Thyroid gland (tissue), 4 donors: ENCODE data around the gene DCTN3.

ENCODE experiments used
- POLR2A ChIP-seq, 2 donors: fragments of 450-650 bp; IDR thresholded peaks; one replicate each; pipeline ENCODE4 v1.6.1; 2017; ENCODE audit warnings: antibody characterized with exemption in 2 of 2, mild to moderate bottlenecking in 2 of 2, moderate library complexity in 1 of 2
- TF ChIP-seq, protein P1 (sequence below), 6 experiments: fragments of 200-600 bp in 3 of 6; fragments of 450-650 bp in 3 of 6; sonication (generic) in 3 of 6; IDR thresholded peaks; one replicate each; pipeline ENCODE4 v1.5.1; 2016 to 2019; ENCODE audit warnings: antibody characterized with exemption in 6 of 6, mild to moderate bottlenecking in 2 of 6, inconsistent platforms in 1 of 6, moderate library complexity in 1 of 6

DNA sequence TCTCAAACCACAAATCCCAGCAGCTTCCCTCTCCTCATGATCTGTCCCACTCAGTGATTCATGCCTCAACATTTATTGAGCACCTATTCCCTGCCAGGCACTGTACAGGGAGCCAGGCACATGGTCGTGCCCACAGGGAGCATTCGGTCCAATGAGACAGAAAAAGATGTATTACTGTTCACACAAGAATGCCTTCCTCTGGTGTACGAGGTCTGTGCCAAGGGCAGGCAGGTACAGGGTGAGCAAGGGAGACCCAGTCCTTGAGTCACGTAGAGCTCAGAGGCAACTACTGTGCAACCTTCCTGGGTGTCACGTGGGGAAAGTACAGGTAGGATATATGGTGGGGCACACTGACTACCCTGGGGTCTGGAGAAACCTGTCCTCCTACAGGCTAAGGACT, 35.3 kb downstream of the DCTN3 start:
- TF ChIP-seq, protein P1, sequence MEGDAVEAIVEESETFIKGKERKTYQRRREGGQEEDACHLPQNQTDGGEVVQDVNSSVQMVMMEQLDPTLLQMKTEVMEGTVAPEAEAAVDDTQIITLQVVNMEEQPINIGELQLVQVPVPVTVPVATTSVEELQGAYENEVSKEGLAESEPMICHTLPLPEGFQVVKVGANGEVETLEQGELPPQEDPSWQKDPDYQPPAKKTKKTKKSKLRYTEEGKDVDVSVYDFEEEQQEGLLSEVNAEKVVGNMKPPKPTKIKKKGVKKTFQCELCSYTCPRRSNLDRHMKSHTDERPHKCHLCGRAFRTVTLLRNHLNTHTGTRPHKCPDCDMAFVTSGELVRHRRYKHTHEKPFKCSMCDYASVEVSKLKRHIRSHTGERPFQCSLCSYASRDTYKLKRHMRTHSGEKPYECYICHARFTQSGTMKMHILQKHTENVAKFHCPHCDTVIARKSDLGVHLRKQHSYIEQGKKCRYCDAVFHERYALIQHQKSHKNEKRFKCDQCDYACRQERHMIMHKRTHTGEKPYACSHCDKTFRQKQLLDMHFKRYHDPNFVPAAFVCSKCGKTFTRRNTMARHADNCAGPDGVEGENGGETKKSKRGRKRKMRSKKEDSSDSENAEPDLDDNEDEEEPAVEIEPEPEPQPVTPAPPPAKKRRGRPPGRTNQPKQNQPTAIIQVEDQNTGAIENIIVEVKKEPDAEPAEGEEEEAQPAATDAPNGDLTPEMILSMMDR (IDR thresholded peaks at IDR 0.05), result no peak
- TF ChIP-seq POLR2A (IDR thresholded peaks at IDR 0.05), result no peak
